Activated naive CD8-positive, alpha-beta T cell treated with anti-CD3 and anti-CD28 coated beads, Interleukin-2, amount 50 U/mL, for 24 hours (primary cell): ENCODE results near the gene EN2.

Experiments
- ATAC-seq: fragments of 150-1000 bp; cut with Tn5 transposase; one replicate; pipeline ENCODE4 v1.10.0; 2021
- DNase-seq: peaks from one replicate; pipeline ENCODE4 v3.0.0; 2021
- H3K27ac Mint-ChIP-seq: one replicate; pipeline ENCODE4 v1.8.0; 2021; ENCODE audit warnings: mild to moderate bottlenecking, mixed read lengths
- H3K27me3 Mint-ChIP-seq: one replicate; pipeline ENCODE4 v1.8.0; 2021; ENCODE audit warnings: mixed read lengths
- H3K36me3 Mint-ChIP-seq: one replicate; pipeline ENCODE4 v1.8.0; 2021; ENCODE audit warnings: low read depth, mixed read lengths
- H3K4me1 Mint-ChIP-seq: one replicate; pipeline ENCODE4 v1.8.0; 2021; ENCODE audit warnings: mixed read lengths
- H3K4me3 Mint-ChIP-seq: one replicate; pipeline ENCODE4 v1.8.0; 2021; ENCODE audit warnings: mild to moderate bottlenecking, moderate library complexity, mixed read lengths
- H3K9me3 Mint-ChIP-seq: one replicate; pipeline ENCODE4 v1.8.0; 2021; ENCODE audit warnings: mixed read lengths

Gene EN2

DNA sequence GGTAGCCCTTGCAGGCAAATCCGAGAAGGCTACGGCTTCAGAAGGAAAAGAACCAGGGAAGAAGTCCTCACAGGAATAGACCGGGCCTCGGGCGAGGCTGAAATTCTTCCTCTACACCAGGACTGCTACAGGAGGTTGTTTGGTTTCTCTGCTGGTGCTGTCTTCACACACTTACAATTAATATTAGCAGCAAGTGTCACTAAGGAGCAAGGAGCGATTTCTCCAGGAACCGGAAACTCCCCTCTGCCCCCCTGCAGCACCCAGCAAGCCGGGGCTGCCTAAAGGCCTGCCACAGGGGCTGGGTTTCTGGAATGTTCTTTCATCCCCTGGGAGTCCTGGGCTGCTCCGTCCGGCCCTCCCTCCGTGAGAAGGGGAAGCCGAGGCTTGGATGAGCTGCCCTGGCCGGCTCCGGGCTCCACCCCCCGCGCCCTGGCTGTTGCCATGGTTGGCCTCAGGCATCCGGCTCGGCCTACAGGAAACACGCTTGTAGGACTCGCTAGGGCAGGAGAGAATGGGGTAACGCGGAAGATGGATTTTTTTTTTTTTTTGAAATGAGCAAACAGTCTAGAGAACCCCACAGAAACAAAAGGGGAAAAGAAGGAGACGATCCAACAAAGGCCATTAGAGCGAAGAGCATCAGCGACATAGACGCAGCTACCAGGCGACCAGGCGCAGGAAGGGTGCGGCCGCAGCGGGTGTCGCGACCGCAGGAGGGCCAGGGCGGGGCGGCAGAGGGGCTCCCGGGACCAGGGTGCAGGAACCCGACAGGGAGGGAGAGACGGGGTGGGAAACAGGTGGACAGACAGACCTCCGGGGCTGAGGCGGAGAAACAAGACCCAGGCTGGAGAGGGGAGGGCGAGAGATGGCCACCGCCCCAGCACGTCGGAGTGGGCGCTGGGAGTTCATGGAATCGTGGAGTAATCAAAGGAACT lies 33.0 kb downstream of the EN2 start:
- ATAC-seq (peak; percentile 56), DNase-seq (peak; percentile 52)
- Mint-ChIP-seq H3K9me3 (no peaks in the 10 kb centered on the region), H3K27ac (peak overlapping the region; percentile 66), H3K36me3 (peaks cover 2% of the 10 kb centered on the region), H3K4me1 (peaks cover 15% of the 10 kb centered on the region), H3K27me3 (peaks cover 24% of the 10 kb centered on the region), H3K4me3 (peak overlapping the region; percentile 70)

DNA sequence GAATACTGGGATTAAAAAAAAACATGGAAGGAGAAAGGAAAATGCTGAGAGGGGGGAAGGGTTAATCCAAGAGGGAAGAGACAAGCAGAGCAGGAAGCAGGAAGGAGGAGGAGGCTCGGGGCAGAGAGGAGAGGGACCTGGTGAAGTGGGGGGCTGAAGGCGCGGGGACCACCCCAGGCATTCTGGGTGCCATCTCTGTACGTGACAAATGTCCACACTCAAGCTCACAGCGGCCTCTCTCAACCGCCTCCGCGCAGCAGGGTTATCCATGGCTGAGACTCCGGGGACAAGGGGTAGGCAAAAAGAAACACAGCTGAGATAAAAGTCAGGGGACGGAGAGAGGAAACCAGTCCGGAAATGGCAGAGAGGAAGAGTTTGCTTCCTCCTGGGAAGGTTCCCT lies 33.9 kb downstream of the EN2 start:
- Mint-ChIP-seq H3K27ac (no peak overlapping the region), H3K27me3 (peaks cover 24% of the 10 kb centered on the region), H3K4me3 (peak overlapping the region; percentile 70), H3K9me3 (no peaks in the 10 kb centered on the region), H3K4me1 (peaks cover 15% of the 10 kb centered on the region), H3K36me3 (peaks cover 2% of the 10 kb centered on the region)
- ATAC-seq (no peak), DNase-seq (no peak)

DNA sequence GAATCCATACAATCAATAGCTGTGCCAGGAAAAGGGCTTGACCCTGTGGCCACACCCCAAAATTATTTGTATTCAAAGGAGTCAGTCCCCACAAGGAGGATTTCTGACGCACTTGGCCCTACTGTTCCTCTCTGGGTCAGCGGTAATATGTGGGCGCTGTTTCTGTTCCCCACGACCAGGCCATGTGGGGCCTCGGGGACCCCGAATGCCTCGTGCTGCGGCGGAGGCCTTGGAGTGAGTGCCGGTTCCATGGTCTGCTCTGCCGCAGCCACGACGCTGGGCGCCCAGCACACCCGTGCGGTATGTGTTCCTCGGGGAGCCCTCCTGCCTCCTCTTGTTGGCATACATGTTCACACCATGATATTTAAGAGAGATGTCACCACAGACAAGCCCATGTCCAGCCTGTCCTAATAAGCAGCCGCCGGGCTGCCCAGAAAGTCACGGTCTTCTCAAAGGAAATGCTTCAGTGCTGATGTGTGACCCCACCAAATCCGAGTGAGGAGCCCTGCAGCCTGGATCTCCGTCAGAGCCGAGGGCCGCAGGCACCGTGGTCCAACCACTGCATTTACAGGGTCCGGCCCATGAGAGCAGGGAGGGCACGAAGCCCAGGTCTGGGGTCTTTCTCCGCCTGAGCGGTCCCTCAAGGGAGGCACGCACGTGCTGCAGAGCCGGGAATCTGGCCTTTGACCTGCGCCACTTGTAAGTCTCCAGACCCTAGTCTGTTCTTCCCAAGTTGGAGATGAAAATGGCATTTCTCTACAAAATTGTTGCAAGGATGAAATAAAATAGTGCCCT lies 36.0 kb downstream of the EN2 start:
- no peak overlapping the region for H3K27ac Mint-ChIP-seq
- DNase-seq (no peak), ATAC-seq (no peak)
- H3K4me1 Mint-ChIP-seq, result peaks cover 15% of the 10 kb centered on the region
- no peaks in the 10 kb centered on the region for H3K9me3 Mint-ChIP-seq
- H3K36me3 Mint-ChIP-seq, result peaks cover 2% of the 10 kb centered on the region
- H3K27me3 Mint-ChIP-seq, result peaks cover 25% of the 10 kb centered on the region
- no peak overlapping the region for H3K4me3 Mint-ChIP-seq

DNA sequence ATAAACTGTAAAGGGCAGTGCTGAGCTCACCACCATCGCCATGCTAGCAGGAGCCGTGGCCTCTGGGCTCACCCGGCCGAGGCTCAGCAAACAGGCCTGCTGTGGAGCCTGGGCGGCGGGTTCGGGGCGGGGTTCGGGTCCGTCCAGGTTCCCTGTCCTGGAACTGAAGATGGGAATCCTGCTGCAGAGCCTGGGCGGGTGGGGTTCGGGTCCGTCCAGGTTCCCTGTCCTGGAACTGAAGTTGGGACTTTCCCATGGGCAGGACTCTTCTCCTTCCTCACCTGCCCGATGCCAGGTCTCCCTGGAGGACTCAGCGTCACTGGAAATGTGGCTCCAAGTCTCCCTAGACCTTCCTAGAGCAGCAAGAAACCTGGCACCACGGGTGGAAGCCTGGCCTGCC lies 36.6 kb downstream of the EN2 start:
- Mint-ChIP-seq H3K27ac (no peak overlapping the region), H3K27me3 (peaks cover 23% of the 10 kb centered on the region), H3K9me3 (no peaks in the 10 kb centered on the region), H3K4me3 (no peak overlapping the region), H3K4me1 (peaks cover 15% of the 10 kb centered on the region), H3K36me3 (peaks cover 2% of the 10 kb centered on the region)
- DNase-seq (no peak), ATAC-seq (no peak)

DNA sequence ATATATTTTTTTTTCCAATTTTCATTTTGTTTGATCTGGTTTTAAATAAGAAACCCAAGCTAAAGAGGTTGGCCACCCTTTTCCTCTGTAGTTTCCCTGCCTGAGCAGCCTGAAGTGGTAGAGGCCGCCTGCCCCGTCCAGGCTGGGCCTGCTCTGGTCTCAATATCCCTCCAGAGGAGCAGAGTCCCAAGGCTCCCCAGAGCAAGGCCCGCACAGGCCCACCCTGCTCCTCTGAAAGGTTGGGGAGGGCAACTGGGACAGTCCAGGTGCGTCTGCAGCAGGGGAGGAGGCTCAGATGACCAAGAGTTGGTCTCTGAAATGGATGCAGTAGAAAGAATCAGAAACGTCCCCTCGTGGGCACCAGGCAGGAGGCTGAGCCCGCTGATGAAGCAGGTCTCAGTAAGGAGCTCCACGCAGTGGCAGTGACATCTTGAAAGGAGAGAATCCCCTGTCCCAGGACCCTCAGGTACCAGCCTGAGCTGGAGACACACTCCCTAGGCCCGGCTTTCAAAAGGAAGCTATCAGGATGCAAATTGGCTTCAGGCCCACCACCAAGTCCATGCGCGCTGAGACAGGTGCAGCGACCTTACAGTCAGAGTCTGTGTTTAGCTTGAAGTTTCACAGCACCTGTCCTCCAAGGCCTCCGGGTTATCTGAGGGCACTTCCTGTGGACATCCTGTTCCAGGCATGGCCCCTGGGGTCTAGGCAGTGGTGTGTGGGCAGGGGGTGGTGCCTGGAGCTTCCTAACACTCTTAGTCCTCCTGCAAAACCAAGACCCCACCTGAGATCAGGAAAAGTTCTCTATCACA lies 37.7 kb downstream of the EN2 start:
- no peak overlapping the region for H3K27ac Mint-ChIP-seq
- H3K36me3 Mint-ChIP-seq, result peaks cover 2% of the 10 kb centered on the region
- peaks cover 34% of the 10 kb centered on the region for H3K27me3 Mint-ChIP-seq
- H3K9me3 Mint-ChIP-seq, result no peaks in the 10 kb centered on the region
- no peak overlapping the region for H3K4me3 Mint-ChIP-seq
- ATAC-seq (no peak), DNase-seq (no peak)
- peaks cover 11% of the 10 kb centered on the region for H3K4me1 Mint-ChIP-seq

DNA sequence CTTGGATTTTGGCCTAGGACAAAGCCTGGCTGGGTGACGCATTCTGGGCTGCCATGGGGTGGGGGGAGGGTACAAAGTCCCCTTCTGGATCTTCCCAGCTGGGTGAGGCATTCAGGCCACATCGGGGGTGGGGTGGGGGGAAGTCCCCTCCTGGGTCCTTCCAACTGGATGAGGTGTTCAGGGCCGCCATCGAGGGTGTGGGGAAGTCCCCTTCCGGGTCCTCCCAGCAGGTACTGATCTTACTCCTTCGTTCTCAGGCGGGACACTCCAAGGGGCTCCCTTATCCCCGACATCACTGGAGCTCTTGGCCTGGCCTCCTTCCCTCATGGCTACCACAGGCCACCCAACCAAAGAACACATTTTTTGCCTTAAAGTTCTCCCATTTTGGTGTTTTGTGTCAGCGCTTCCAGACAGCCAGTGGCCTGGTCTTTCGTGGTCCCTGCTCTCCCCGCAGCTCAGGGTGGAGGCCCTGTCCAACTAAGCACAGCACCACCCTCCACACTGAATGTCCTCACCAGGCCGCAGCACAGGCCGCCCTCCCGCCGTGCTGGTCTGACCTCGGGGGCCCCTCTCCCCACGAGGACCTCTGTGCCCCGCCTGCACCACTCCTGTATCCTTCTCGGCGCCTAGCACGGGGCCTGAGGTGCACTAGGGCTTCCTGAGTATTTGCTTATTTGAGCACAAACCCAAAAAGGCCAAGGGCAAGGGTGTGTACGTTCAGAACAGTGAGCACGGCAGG lies 38.5 kb downstream of the EN2 start:
- H3K27me3 Mint-ChIP-seq, result peaks cover 35% of the 10 kb centered on the region
- H3K27ac Mint-ChIP-seq, result no peak overlapping the region
- ATAC-seq, result no peak

DNA sequence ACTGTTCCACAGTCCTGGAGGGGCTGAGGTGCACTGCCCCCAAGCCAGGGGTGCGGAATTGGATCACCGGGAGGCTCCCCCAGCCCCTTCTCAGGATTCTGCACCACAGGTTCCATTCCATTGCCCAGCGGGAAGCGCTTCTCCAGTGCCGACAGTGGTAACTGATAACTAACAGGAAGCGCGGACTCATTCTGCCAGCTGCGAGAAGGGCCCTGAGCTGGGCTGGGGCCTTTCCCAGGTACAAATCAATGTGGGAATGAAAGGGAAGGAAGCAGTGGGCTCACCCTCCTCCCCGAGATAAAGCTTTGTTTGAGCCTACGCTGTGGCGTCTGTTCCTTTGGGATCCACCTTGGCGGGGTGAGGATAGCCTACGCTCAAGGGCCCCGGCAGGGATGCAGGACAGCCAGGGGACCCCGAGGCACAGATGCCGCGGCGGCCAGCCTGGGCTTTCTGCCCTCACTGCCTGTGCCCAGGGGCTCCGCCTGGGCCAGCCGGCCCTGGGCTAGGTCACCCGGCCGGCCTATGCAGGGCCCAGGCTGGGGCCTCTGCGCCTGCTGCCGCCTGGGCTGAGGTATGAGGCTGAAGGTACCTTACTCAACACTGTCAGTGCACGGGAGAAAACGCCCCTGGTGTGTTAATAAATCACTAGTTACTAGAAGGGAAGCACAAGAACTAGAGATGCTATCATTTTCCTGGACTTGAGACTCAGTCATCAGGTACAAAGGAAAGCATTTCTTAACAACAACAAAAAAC lies 39.4 kb downstream of the EN2 start:
- Mint-ChIP-seq H3K9me3 (no peaks in the 10 kb centered on the region), H3K27me3 (peaks cover 33% of the 10 kb centered on the region), H3K4me1 (no peaks in the 10 kb centered on the region), H3K27ac (no peak overlapping the region), H3K4me3 (no peak overlapping the region), H3K36me3 (no peaks in the 10 kb centered on the region)
- ATAC-seq (no peak), DNase-seq (no peak)

More for the DNA sequence above, 38.5 kb downstream of the EN2 start:
- no peaks in the 10 kb centered on the region for H3K9me3 Mint-ChIP-seq
- H3K36me3 Mint-ChIP-seq, result no peaks in the 10 kb centered on the region
- H3K4me3 Mint-ChIP-seq, result no peak overlapping the region
- H3K4me1 Mint-ChIP-seq, result peaks cover 5% of the 10 kb centered on the region
- DNase-seq, result no peak

DNA sequence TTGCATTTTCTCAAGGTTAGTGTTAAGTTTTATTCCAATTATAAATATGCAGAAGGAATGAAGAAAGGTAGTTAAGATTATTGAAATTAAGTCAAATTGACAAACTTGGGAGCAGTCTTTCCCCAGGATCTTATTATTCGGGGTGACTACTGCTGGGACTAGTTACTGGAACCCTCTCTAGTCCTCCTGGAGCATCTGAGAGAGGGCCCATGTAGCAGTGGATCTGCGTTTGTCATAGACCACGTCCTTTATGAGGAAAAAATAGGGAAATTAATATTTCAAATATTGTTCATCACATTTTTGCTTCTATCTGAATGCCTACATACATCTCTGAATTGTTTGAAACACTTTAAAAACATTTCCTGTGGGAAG lies 47.5 kb downstream of the EN2 start:
- Mint-ChIP-seq H3K36me3 (no peaks in the 10 kb centered on the region), H3K27me3 (peaks cover 86% of the 10 kb centered on the region), H3K27ac (no peak overlapping the region), H3K9me3 (no peaks in the 10 kb centered on the region), H3K4me1 (peaks cover 11% of the 10 kb centered on the region), H3K4me3 (no peak overlapping the region)
- no peak for ATAC-seq
- DNase-seq, result no peak

DNA sequence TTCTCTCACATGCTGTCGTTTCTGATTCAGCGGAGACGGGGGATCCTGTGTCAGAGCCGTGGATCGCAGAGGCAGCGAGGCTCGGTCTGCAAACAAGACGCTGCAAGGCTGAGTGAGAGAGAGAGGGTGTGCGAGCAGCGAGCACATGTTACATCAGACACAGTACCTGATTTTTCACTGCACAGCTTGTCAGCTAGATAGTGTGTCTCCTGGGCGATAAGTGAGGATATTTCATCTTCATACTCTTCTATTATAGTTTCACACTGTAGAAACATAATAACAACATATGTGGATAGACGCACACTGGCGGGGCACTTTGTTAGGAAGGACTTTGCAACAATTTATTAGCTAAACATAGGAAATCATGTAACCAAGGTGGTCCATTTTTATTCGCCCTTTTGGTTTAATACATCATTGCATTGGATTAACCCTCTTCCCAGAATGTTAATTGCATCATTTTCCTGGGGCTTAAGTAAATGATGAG lies 49.0 kb downstream of the EN2 start:
- no peaks in the 10 kb centered on the region for H3K36me3 Mint-ChIP-seq
- no peak overlapping the region for H3K27ac Mint-ChIP-seq
- peaks cover 11% of the 10 kb centered on the region for H3K4me1 Mint-ChIP-seq
- no peaks in the 10 kb centered on the region for H3K9me3 Mint-ChIP-seq
- no peak overlapping the region for H3K4me3 Mint-ChIP-seq
- DNase-seq (no peak), ATAC-seq (no peak)
- H3K27me3 Mint-ChIP-seq, result peaks cover 87% of the 10 kb centered on the region

DNA sequence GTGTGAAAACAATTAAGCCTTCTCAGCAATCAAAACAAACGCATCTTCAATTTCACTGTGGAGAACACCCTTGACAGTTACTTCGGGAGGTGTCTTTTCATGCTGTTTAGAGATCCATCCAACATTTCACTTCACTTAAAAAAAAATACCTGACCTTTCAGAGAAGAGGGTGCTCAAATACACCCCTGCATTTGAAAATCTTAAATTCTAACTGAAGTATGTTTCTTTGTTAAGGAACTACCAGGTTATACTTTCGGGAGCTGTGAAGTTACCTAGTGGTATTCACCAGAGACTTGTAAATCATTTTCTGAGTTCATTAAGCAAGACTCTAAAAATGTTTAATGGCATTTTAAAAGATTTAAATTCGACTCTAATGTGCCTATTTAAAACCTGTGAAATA lies 49.6 kb downstream of the EN2 start:
- H3K36me3 Mint-ChIP-seq, result no peaks in the 10 kb centered on the region
- no peak for ATAC-seq
- no peak overlapping the region for H3K4me3 Mint-ChIP-seq
- no peak overlapping the region for H3K27ac Mint-ChIP-seq
- no peaks in the 10 kb centered on the region for H3K9me3 Mint-ChIP-seq
- H3K27me3 Mint-ChIP-seq, result peaks cover 90% of the 10 kb centered on the region
- DNase-seq, result no peak
- peaks cover 11% of the 10 kb centered on the region for H3K4me1 Mint-ChIP-seq

DNA sequence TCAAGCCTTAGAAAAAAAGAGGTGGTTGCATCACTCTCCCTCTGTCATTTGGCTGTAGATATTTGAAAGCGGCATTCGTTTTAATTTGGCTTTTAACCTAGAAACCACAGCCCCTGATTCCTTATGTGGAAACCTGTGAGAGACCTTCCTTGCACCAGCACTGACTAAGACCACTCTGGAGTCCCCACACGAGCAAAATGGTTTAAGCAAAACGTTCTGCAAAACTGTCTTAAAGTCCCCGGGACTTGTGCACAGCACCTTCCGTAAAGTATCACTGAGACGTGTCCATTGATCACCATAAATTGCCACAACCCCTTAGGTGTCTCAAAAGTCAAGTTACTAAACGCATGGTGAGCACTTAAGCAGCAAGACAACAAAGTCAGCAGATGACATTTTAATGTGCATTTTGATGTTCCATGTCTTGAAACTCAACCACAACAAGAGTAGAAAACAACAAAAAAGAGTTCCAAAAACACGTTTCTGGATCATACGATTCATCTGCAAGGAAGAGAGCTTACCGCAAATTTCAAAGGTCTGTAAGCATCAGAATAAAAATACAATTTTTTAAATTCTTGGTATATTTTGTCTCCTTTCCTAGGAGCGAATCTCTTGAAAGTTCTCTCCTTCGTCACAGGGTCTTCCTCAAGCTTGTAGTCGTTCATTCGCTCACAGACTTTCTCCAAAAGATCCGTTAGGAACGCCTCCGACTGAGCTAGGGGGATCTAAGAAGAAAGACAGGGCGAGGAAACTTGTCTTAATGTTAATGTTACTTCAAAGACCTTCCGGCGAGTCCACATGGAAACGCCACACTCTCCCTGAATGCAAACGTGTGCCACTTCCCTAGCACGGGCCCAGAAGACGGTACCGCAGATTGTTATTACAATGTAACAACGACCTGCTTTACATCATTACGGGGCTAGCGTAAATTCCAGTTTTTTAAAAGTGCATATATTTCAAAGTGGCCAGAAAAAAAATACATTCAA lies 50.7 kb downstream of the EN2 start:
- ATAC-seq, result no peak
- peaks cover 83% of the 10 kb centered on the region for H3K27me3 Mint-ChIP-seq
- peaks cover 11% of the 10 kb centered on the region for H3K4me1 Mint-ChIP-seq
- no peaks in the 10 kb centered on the region for H3K36me3 Mint-ChIP-seq
- H3K27ac Mint-ChIP-seq, result peak overlapping the region; percentile 17
- no peaks in the 10 kb centered on the region for H3K9me3 Mint-ChIP-seq
- DNase-seq, result no peak
- peak overlapping the region; percentile 60 for H3K4me3 Mint-ChIP-seq

DNA sequence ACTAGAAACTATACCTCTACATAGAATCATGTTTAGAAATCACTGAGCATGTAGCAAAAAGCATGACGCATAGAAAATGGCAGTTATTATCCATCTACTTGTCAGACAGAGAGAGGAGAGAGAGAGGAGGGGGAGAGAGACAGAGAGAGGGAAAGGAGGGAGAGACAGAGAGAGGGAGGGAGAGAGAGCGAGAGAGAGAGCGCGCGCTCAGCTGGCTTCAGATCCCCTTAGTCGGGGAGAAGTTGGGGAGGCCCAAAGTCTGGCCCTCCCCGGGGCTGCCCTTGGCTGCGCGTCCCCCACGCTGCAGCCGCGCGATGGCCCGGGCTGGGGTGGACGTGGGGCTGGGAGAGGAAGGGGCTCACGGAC lies 51.4 kb downstream of the EN2 start:
- Mint-ChIP-seq H3K36me3 (no peaks in the 10 kb centered on the region), H3K27ac (peak overlapping the region; percentile 17), H3K4me1 (peaks cover 11% of the 10 kb centered on the region), H3K9me3 (no peaks in the 10 kb centered on the region), H3K27me3 (peaks cover 83% of the 10 kb centered on the region), H3K4me3 (peak overlapping the region; percentile 60)
- ATAC-seq (no peak), DNase-seq (no peak)
